Coronary artery (tissue), 2 donors: ENCODE results near the gene CAPN10.
"Not testable (repeated sequence)": the region's sequence is repeated elsewhere in the genome, so short reads cannot be mapped to it uniquely, and the experiment has no call there.

Source experiments
- DNase-seq: peaks from one replicate; pipeline ENCODE4 v3.0.0-alpha.2; 2017; ENCODE audit warnings: low spot score
- H3K27ac ChIP-seq, 2 donors: fragments of 200-600 bp; sonication (generic); one replicate each; pipeline ENCODE4 v1.5.1; 2016 to 2019
- H3K4me3 ChIP-seq: fragments of 200-600 bp; sonication (generic); 2 replicates; pipeline ENCODE4 v1.5.1; 2016; ENCODE audit warnings: mild to moderate bottlenecking, moderate library complexity
- TF ChIP-seq, protein P1 (sequence below): fragments of 200-600 bp; sonication (generic); IDR thresholded peaks from one replicate; pipeline ENCODE4 v1.5.1; 2019; ENCODE audit warnings: antibody characterized with exemption

Gene CAPN10

DNA sequence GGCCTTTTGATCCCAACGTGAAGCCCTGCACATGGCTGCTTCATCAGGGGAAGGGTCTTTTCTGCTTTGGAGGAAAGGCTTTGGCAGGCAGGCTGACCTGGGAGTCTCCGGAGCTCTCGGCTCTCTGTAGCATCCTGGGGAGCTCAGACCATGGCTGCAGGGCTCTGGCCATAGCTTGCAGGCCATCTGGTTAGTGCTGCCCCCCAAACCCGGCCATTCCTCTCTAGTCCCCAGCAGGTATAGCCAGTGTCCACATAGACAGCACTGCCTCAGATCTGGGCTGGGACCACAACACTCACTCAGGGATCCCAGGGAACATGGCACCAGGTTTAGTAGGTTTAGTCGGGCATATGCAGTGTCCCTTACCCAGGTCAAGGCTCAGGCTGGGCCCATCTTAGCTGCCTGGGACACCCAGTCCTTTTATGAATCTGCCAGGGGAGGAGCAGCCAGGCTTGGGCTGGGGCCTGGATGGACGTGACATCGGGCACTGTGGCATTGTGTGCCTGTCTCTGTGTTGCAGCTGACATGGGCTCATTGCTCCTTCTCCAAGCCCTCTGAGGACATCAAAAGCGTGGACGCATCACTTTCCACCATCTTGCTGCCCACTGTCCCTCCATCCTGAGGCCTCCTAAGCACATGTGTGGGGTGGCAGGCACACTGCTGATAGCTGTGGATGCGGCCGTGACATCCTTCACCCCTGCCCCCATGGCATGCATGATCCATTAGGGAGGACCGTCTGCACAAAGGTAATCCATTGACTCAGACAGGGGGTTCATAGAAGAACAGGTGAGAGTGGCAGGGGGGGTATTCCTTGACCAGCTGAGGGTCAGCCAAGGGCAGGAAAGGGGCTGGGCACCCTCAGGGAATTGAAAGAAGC lies 19.6 kb downstream of the CAPN10 start:
- DNase-seq: no peak
- no peak overlapping the region for H3K27ac ChIP-seq
- TF ChIP-seq, protein P1, sequence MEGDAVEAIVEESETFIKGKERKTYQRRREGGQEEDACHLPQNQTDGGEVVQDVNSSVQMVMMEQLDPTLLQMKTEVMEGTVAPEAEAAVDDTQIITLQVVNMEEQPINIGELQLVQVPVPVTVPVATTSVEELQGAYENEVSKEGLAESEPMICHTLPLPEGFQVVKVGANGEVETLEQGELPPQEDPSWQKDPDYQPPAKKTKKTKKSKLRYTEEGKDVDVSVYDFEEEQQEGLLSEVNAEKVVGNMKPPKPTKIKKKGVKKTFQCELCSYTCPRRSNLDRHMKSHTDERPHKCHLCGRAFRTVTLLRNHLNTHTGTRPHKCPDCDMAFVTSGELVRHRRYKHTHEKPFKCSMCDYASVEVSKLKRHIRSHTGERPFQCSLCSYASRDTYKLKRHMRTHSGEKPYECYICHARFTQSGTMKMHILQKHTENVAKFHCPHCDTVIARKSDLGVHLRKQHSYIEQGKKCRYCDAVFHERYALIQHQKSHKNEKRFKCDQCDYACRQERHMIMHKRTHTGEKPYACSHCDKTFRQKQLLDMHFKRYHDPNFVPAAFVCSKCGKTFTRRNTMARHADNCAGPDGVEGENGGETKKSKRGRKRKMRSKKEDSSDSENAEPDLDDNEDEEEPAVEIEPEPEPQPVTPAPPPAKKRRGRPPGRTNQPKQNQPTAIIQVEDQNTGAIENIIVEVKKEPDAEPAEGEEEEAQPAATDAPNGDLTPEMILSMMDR: no peak
- no peak overlapping the region for H3K4me3 ChIP-seq

DNA sequence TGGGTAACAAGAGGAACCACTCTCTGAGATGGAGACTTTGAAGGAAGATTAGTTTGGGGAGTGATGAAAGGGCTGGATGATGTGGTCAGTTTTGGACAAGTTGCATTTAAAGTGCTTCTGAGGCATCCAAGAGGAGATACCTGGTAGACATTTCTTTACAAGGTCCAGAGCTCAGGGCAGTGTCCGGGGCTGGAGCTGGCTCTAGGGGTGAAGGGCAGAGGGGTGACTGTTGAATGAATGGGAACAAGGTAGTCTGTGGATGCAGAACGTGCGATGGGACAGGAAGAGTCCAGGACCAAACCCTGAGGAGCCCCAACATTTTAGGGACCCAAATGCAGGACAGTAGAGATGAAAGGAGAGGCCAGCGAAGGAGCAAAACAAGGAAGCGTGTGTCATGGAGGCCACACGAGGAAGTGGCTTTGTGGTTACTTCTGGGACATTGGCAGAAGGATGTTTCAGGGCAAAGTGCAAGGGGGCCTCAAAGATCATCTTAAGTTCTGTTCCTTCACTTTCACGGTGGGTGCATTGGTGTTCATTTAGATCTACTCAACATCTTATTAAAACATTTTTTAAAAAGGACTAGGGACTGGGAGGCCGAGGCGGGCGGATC lies 25.2 kb downstream of the CAPN10 start:
- Histone ChIP-seq H3K27ac (no peak overlapping the region), H3K4me3 (no peak overlapping the region)
- TF ChIP-seq, protein P1: no peak
- no peak for DNase-seq

DNA sequence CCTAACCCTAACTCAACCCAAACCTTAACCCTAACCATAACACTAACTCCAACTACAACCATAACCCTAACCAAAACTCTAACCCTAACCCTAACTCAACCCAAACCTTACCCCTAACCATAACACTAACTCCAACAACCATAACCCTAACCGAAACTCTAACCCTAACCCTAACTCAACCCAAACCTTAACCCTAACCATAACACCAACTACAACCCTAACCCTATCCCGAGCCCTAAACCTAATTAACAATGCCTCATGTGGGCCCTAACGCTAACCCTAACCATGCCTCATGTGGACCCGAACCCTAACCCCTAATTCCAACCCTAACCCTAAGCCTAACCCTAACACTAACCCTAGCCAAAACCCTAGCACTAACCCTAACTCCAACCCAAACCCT lies 27.2 kb downstream of the CAPN10 start:
- H3K4me3 ChIP-seq: no peak overlapping the region
- TF ChIP-seq, protein P1: no peak
- no peak for DNase-seq
- H3K27ac ChIP-seq: no peak overlapping the region

DNA sequence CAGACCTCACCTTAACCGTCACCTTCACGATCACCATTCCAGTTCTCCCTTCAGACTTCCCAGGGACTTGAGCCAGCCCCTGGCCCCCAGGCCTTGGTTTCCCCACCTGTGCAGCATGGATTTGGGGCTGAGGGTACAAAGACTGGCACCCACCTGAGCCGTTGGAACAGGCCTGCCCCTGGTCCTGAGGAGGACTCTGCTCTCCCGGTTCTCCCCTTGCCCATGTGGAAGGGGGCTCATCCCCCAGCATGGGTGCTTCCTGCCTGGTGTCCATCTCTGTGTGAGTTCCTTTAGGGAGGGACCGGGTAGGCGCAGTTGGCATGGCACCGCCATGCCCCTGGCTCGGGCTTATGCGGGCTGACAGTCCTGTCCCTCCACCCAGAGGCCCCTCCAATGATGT lies 27.9 kb downstream of the CAPN10 start:
- no peak for DNase-seq
- TF ChIP-seq, protein P1: no peak
- no peak overlapping the region for H3K4me3 ChIP-seq

DNA sequence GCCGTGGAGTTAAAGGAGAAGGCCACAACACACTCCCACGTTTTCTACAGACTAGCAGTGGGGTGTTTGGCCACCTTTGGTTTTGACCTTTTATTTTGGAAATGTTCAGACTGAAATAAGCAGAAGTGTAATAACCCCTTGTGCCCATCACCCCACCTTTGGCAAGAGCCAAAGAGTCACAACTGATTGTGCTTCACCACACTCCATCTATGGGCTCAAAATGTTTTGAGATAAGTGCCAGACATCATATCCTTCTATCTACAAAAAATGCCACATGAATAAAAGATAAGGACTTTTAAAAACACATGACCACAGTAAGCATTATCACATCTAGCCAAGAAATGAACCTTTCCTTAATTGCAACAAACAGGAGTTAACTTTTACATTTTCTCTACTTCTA lies 28.9 kb downstream of the CAPN10 start:
- TF ChIP-seq, protein P1: no peak
- H3K4me3 ChIP-seq: no peak overlapping the region
- no peak for DNase-seq

More for the DNA sequence above, 27.9 kb downstream of the CAPN10 start:
- H3K27ac ChIP-seq: no peak overlapping the region

DNA sequence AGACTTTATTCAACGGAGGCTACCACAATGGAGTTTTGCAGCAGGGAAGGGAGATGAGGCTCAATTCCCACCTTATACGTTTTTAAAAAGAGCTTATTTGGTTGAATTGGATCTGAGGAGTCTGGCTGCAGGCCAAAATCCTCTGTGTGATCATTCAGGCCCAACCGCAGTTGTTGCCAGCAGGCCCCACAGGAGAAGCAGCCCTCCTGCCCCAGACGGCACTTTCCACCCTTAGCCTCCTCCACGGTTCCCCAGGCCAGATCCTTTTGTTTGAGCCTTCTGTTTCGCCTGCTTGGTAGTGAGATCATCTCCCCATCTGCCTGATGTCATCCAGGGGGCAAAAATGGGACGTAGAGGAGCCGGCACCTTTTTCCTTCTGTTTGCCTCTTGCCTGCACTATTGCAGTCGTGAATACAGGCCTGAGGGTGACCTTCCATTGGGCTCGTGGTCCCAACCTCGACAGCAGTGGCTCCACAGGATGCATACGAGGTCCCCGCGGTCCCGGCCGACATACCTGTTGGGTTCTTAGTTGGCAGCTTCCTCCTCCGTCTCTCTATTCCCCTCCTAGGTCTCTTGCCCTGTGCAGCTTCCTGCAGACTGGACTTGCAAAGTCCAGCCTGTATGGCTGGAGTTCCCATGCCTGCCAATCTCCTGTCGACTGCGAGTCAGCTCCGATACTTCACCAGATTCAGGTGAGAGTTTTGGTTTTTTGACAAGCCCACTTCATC lies 29.4 kb downstream of the CAPN10 start:
- H3K4me3 ChIP-seq: no peak overlapping the region
- DNase-seq: peak; percentile 49
- H3K27ac ChIP-seq: no peak overlapping the region
- TF ChIP-seq, protein P1: no peak

More for the DNA sequence above, 28.9 kb downstream of the CAPN10 start:
- no peak overlapping the region for H3K27ac ChIP-seq

DNA sequence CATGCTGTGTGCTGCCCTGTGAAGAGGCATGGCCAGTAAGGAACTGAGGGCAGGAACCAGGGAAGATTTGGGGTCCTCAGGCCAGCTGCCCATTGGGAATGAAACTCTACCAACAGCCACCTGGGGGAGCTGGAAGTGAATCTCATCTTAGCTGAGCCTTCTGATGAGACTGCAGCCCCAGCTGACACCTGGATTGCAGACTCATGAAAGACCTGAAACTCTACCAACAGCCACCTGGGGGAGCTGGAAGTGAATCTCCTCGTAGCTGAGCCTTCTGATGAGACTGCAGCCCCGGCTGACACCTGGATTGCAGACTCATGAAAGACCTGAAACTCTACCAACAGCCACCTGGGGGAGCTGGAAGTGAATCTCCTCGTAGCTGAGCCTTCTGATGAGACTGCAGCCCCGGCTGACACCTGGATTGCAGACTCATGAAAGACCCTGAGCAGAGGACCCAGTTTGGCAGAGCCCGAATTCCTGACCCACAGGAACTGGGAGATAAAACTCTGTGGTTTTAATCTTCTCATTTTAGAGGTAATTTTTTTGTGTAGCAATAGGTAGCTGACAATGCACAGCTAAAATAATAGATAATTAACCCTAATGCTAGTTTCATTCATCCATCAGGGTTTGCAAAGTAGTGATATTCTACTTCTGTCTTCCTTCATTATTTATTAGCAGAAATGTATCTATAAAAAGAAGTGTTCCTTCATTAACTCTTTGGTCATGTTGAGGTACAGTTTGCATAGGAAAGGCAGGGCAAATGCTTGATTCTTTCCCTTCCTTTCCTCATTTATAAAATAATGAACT lies 30.5 kb downstream of the CAPN10 start:
- not testable (repeated sequence) for H3K4me3 ChIP-seq, H3K27ac ChIP-seq, DNase-seq
